ENCODE results near the gene SLC22A14.

DNA sequence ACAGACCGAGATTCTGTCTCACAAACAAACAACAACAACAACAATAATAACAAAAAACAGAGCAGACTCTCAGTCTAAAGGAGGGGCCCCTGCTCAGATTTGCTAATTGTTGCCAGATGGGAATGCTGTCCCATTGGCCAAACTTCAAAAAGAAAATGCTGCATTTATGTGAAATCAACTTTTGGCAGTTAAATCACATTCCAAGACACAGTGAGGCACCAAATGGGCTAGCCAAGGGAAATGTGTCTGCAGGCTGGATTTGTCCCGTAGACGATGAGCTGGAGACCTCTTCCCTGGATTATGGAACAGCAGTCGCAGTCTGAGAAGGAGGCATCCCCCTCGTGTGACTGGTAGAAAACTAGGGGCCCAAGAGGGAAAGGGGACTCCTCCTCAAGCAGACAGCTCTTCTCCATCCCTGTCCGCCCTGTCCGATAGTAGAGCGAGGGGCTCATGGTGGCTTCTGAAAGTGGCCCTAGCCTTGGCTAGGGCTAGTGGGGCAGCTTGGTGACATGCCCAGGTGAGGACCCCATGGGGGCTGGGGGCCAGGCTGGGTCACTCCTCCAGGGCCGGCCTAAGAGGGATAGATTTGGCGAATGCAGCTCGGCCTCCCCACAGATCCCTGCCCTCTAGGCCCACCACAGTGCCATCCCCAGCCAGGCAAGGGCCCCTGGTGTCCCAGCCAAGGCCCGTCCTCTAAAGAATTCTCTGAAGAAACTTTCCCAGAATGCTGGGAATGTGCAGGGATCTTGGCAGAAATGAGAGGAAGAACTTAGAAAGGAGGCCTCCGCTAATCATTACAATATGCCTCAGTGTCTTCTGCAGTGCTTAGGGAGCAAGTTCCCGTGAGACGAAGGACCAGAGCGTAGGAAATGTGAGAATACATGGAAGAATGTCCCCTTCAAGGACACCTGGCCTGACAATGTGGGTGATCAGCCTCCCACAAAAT is 2.0 kb downstream of the SLC22A14 start:
- TF ChIP-seq, protein P1, sequence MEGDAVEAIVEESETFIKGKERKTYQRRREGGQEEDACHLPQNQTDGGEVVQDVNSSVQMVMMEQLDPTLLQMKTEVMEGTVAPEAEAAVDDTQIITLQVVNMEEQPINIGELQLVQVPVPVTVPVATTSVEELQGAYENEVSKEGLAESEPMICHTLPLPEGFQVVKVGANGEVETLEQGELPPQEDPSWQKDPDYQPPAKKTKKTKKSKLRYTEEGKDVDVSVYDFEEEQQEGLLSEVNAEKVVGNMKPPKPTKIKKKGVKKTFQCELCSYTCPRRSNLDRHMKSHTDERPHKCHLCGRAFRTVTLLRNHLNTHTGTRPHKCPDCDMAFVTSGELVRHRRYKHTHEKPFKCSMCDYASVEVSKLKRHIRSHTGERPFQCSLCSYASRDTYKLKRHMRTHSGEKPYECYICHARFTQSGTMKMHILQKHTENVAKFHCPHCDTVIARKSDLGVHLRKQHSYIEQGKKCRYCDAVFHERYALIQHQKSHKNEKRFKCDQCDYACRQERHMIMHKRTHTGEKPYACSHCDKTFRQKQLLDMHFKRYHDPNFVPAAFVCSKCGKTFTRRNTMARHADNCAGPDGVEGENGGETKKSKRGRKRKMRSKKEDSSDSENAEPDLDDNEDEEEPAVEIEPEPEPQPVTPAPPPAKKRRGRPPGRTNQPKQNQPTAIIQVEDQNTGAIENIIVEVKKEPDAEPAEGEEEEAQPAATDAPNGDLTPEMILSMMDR (IDR thresholded peaks at IDR 0.05; ENCODE audit: insufficient read depth, low read length) = no peak
- no peak for TF ChIP-seq SPI1 (IDR thresholded peaks at IDR 0.05; ENCODE audit: borderline replicate concordance, low read depth)
